MM.1S (cell line): ENCODE data around the gene SUSD3.

Experiments used
- DNase-seq: peaks from one replicate; pipeline ENCODE4 v3.0.0-alpha.2; 2015
- H2AFZ ChIP-seq: fragments of 300-600 bp; sonication (generic); 2 replicates; pipeline ENCODE4 v1.6.0; 2016; ENCODE audit warnings: antibody characterized with exemption, low read length
- H3F3A ChIP-seq: fragments of 300-600 bp; sonication (generic); 2 replicates; pipeline ENCODE4 v1.6.1; 2016; ENCODE audit warnings: mild to moderate bottlenecking, antibody characterized with exemption, low read length, moderate library complexity, mixed read lengths; ENCODE audit not compliant: insufficient read depth
- H3K27ac ChIP-seq: fragments of 300-600 bp; sonication (generic); 2 replicates; pipeline ENCODE4 v1.5.1; 2016; ENCODE audit warnings: mild to moderate bottlenecking, low read length
- H3K27me3 ChIP-seq: fragments of 300-600 bp; sonication (generic); replicated peaks from 2 replicates; pipeline ENCODE4 v1.6.0; 2016; ENCODE audit warnings: low read length; ENCODE audit not compliant: insufficient read depth
- H3K36me3 ChIP-seq: fragments of 300-600 bp; sonication (generic); replicated peaks from 2 replicates; pipeline ENCODE4 v1.6.1; 2016; ENCODE audit warnings: mild to moderate bottlenecking, low read length, mixed read lengths; ENCODE audit not compliant: insufficient read depth
- H3K4me1 ChIP-seq: fragments of 300-600 bp; sonication (generic); 2 replicates; pipeline ENCODE4 v1.6.1; 2016; ENCODE audit warnings: low read length, mixed read lengths
- H3K4me2 ChIP-seq: fragments of 300-600 bp; sonication (generic); 2 replicates; pipeline ENCODE4 v1.6.0; 2016; ENCODE audit warnings: low read depth, low read length
- H3K4me3 ChIP-seq: fragments of 300-600 bp; sonication (generic); 2 replicates; pipeline ENCODE4 v1.5.1; 2016; ENCODE audit warnings: low read length, mixed read lengths
- H3K79me2 ChIP-seq: fragments of 300-600 bp; sonication (generic); 2 replicates; pipeline ENCODE4 v1.6.1; 2016; ENCODE audit warnings: mixed run types, low read length, mixed read lengths
- H3K9ac ChIP-seq: fragments of 300-600 bp; sonication (generic); 2 replicates; pipeline ENCODE4 v1.6.1; 2016; ENCODE audit warnings: low read length, mixed read lengths
- H3K9me2 ChIP-seq: fragments of 300-600 bp; sonication (generic); replicated peaks from 2 replicates; pipeline ENCODE4 v1.6.1; 2016; ENCODE audit warnings: mild to moderate bottlenecking, low read length, mixed read lengths; ENCODE audit not compliant: insufficient read depth
- H3K9me3 ChIP-seq: fragments of 300-600 bp; sonication (generic); replicated peaks from 2 replicates; pipeline ENCODE4 v1.6.1; 2016; ENCODE audit warnings: mild to moderate bottlenecking, low read length, mixed read lengths; ENCODE audit not compliant: insufficient read depth
- H4K20me1 ChIP-seq: fragments of 300-600 bp; sonication (generic); 2 replicates; pipeline ENCODE4 v1.6.1; 2016; ENCODE audit warnings: mild to moderate bottlenecking, low read length, moderate library complexity, mixed read lengths; ENCODE audit not compliant: insufficient read depth
- EZH2 ChIP-seq: fragments of 300-600 bp; sonication (generic); optimal IDR thresholded peaks from 2 replicates; pipeline ENCODE3; 2017; ENCODE audit warnings: low read depth, mild to moderate bottlenecking, antibody characterized with exemption, low read length, mixed read lengths
- EZH2phosphoT487 ChIP-seq: fragments of 300-600 bp; sonication (generic); IDR thresholded peaks from 2 replicates; pipeline ENCODE4 v1.6.1; 2018; ENCODE audit warnings: antibody characterized with exemption, low read length
- TF ChIP-seq, protein P1 (sequence below): fragments of 300-600 bp; sonication (generic); IDR thresholded peaks from 2 replicates; pipeline ENCODE4 v1.5.1; 2016; ENCODE audit warnings: antibody characterized with exemption, low read length, mixed read lengths

SUSD3 gene

GRCh38 chr9:93026640-93027039 lies 31.9 kb upstream of the SUSD3 start:
- Histone ChIP-seq H3K27ac (no peak overlapping the region), H2AFZ (no peak overlapping the region), H3K4me3 (no peak overlapping the region), H3K4me1 (no peaks in the 10 kb centered on the region), H3K4me2 (no peak overlapping the region), H3K36me3 (no peaks in the 10 kb centered on the region), H4K20me1 (no peaks in the 10 kb centered on the region), H3F3A (no peaks in the 10 kb centered on the region), H3K9me3 (no peaks in the 10 kb centered on the region), H3K27me3 (no peaks in the 10 kb centered on the region), H3K9ac (no peak overlapping the region), H3K9me2 (no peaks in the 10 kb centered on the region), H3K79me2 (no peaks in the 10 kb centered on the region)
- DNase-seq = no peak
- TF ChIP-seq EZH2phosphoT487 (no peak), EZH2 (no peak)
- TF ChIP-seq, protein P1, sequence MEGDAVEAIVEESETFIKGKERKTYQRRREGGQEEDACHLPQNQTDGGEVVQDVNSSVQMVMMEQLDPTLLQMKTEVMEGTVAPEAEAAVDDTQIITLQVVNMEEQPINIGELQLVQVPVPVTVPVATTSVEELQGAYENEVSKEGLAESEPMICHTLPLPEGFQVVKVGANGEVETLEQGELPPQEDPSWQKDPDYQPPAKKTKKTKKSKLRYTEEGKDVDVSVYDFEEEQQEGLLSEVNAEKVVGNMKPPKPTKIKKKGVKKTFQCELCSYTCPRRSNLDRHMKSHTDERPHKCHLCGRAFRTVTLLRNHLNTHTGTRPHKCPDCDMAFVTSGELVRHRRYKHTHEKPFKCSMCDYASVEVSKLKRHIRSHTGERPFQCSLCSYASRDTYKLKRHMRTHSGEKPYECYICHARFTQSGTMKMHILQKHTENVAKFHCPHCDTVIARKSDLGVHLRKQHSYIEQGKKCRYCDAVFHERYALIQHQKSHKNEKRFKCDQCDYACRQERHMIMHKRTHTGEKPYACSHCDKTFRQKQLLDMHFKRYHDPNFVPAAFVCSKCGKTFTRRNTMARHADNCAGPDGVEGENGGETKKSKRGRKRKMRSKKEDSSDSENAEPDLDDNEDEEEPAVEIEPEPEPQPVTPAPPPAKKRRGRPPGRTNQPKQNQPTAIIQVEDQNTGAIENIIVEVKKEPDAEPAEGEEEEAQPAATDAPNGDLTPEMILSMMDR = no peak

DNA sequence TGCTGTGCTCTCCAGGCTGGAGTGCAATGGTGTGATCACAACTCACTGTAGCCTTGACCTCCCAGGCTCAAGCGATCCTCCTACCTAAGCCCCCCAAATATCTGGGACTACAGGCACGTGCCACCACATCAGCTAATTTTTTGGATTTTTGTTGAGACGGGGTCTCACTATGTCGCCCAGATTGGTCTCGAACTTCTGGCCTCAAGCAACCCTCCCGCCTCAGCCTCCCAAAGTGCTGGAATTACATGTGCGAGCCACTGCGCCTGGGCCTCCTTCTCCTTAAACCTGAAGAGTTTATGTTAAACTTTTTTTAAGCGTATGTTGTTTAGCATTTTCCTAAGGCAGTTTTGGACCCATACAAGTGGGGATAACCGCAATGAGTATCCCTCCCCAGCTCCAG lies 30.8 kb upstream of the SUSD3 start:
- Histone ChIP-seq H3K4me2 (no peak overlapping the region), H3K27me3 (no peaks in the 10 kb centered on the region), H3K27ac (no peak overlapping the region), H3K9me2 (no peaks in the 10 kb centered on the region), H2AFZ (no peak overlapping the region), H3K9ac (no peak overlapping the region), H4K20me1 (no peaks in the 10 kb centered on the region), H3K4me3 (no peak overlapping the region), H3F3A (no peaks in the 10 kb centered on the region), H3K4me1 (no peaks in the 10 kb centered on the region), H3K79me2 (no peaks in the 10 kb centered on the region), H3K36me3 (no peaks in the 10 kb centered on the region), H3K9me3 (no peaks in the 10 kb centered on the region)
- no peak for DNase-seq
- TF ChIP-seq, protein P1 = no peak
- TF ChIP-seq EZH2phosphoT487 (no peak), EZH2 (no peak)

- Histone ChIP-seq H3F3A (no peaks in the 10 kb centered on the region), H2AFZ (no peak overlapping the region), H3K4me3 (no peak overlapping the region), H3K36me3 (no peaks in the 10 kb centered on the region), H3K27me3 (no peaks in the 10 kb centered on the region), H3K27ac (no peak overlapping the region), H3K9me2 (no peaks in the 10 kb centered on the region), H3K9ac (no peak overlapping the region), H3K4me2 (no peak overlapping the region), H3K79me2 (no peaks in the 10 kb centered on the region), H3K9me3 (no peaks in the 10 kb centered on the region), H3K4me1 (no peaks in the 10 kb centered on the region), H4K20me1 (no peaks in the 10 kb centered on the region)
- DNase-seq = no peak
- TF ChIP-seq EZH2 = no peak
- TF ChIP-seq, protein P1 = no peak
- TF ChIP-seq EZH2phosphoT487 = no peak
Observed at GRCh38 chr9:93028448-93029006, 30.0 kb upstream of the SUSD3 start.
